Stimulated activated CD8-positive, alpha-beta memory T cell treated with anti-CD3 and anti-CD28 coated beads, Interleukin-7, amount 100 ng/mL, for 1 hour (primary cell): ENCODE measurements around the gene ANKRD10.

ENCODE experiments used
- DNase-seq, 2 donors: peaks; one replicate each; pipeline ENCODE4 v3.0.0-alpha.2; 2020; ENCODE audit warnings: low read depth in 2 of 2

Gene ANKRD10

DNA sequence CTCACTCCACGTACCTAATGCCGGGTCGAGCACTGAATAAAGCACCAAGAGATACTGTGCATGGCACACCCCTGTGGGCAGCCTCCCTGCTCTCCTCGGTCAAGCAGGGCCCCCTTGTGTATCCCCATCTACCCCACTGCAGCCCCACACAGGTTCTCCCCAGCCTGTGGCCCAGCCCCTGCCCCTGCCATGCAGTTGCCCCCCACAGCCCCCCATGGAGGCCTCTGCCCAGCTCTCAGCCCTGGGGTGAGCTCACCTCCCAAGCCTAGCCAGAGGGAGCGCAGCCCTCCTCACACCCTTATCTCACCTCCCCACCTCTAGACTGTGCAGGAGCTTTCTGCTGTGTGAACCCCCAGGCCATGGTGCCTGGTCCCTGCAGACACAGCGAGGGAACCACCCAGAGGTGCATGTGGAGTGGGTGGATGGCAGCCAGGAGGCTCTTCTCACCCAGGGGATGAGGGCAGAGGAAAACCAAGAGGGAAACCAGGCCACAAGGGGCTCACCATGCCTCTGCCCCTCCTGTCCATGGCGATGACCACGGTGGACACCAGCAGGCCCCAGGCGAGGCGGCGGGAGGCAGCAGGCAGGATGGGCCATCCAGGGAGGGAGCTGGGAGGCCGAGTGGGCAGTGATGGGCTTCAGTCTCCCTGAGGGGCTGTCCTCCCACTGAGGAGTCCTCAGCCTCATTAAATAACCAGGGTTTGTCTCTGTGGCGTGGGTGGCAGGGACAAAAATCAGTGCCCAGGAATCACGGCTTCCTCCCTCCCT is 83.2 kb downstream of the ANKRD10 start:
- no peak for DNase-seq

DNA sequence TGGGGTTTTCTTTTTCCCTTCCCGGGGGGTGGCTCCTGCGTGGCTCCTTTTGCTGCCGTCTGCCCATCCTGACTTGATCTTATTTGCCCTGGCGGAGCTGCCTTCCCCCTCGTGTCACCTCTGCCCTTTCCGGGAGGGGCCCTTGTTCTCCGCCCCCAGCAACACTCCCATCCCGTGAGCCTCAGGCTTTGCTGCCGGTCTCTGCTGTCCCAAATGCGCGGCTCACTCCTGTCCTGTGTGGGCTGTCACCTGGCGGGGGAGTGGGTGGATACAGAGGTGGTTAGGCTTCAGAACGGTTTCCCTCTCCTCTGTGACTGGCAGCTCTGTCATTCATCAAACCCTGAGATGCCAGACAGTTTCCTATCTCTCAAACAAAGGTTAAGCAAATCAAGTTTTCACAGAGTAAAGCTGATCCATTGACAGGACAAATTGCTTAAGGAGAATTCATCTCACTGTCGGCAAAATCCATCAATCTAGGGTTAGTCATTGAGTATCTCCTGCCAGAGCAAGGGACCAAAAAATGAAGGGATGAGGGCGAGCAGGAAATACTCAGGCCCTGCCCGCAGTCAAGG is 84.0 kb downstream of the ANKRD10 start:
- no peak for DNase-seq

DNA sequence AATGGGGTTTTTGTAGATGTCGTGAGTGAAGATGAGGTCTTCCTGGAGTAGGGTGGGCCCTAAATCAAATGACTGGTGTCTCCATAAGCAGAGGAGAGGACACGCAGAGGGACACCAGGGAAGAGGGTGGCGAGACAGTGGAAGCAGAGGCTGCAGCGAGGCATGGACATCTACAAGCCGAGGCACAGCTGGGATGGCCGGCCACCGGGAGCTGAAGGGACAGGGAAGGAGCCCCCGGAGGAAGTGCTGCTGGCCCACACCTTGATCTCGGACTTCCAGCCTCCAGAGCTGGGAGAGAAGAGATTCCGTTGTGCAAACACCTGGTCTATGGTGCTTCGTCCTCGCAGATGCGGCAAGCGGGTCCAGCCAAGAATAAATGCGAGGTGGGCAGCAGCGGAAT is 84.5 kb downstream of the ANKRD10 start:
- DNase-seq, result no peak

DNA sequence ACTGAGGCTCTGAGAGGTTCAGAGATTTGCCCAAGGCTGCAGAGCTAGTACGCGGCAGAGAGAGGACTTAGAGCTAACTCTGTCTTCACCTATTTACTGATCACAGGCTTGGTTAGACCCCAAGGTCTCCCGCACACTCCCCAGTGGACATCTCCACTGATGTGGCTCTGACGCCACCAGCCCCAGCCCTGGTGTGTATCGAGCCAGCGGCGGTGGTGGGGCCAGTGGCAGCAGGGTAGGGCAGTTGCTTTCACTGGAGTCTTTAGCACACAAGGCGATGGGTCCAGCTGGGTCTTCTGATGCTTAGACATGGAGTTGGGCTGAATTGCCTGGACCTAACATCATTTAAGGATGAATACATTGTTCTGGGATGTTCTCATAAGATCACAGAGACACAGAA is 85.4 kb downstream of the ANKRD10 start:
- DNase-seq, result no peak

DNA sequence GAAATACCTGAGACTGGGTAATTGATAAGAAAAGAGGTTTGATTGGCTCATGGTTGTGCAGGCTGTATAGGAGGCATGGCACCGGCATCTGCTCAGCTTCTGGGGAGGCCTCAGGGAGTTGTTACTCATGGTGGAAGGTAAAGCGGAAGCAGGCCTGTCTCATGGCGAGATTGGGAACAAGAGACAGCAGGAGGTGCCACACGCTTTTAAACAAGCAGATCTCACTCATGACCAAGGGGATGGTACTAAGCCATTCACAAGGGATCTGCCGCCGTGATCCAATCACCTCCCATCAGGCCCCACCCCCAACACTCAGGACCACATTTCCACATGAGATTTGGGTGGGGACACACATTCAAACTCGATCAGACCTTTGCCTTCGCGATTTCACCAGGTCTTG is 86.2 kb downstream of the ANKRD10 start:
- no peak for DNase-seq
